GM23338 (cell line): ENCODE data around the gene UGT1A7. TPM values are rescaled to one million over a fixed set of nuclear protein-coding genes. Genes with fewer than 3 reads are reported as not detected.

Experiments used
- ATAC-seq: fragments of 200-7000 bp; cut with Tn5 transposase; 3 replicates; pipeline ENCODE4 v1.9.1; 2020
- DNase-seq: peaks from one replicate; pipeline ENCODE4 v3.0.0-alpha.2; 2015; ENCODE audit warnings: low spot score
- H2AFZ ChIP-seq: fragments of 200-600 bp; sonication (generic); 2 replicates; pipeline ENCODE4 v1.8.0; 2016; ENCODE audit warnings: antibody characterized with exemption, mild to moderate bottlenecking, moderate library complexity
- H3F3A ChIP-seq: fragments of 200-600 bp; sonication (generic); replicated peaks from 2 replicates; pipeline ENCODE4 v1.8.0; 2017; ENCODE audit warnings: antibody characterized with exemption, mixed run types, low read depth
- H3K27ac ChIP-seq: fragments of 200-600 bp; sonication (generic); 2 replicates; pipeline ENCODE4 v1.6.1; 2016; ENCODE audit warnings: low read depth
- H3K27me3 ChIP-seq: fragments of 200-600 bp; sonication (generic); 2 replicates; pipeline ENCODE4 v1.8.0; 2016; ENCODE audit warnings: mild to moderate bottlenecking, mixed run types, moderate library complexity; ENCODE audit not compliant: insufficient read depth
- H3K36me3 ChIP-seq: fragments of 200-600 bp; sonication (generic); 2 replicates; pipeline ENCODE4 v1.8.0; 2016; ENCODE audit warnings: mild to moderate bottlenecking; ENCODE audit not compliant: insufficient read depth
- H3K4me1 ChIP-seq: fragments of 200-600 bp; sonication (generic); 2 replicates; pipeline ENCODE4 v1.8.0; 2016; ENCODE audit warnings: mild to moderate bottlenecking, moderate library complexity; ENCODE audit not compliant: insufficient read depth
- H3K4me2 ChIP-seq: fragments of 200-600 bp; sonication (generic); 2 replicates; pipeline ENCODE4 v1.7.1; 2017; ENCODE audit warnings: mixed run types
- H3K4me3 ChIP-seq: fragments of 200-600 bp; sonication (generic); 2 replicates; pipeline ENCODE4 v1.6.1; 2016; ENCODE audit warnings: mixed run types
- H3K79me2 ChIP-seq: fragments of 200-600 bp; sonication (generic); replicated peaks from 2 replicates; pipeline ENCODE4 v1.8.0; 2017; ENCODE audit warnings: mild to moderate bottlenecking; ENCODE audit not compliant: insufficient read depth
- H3K9me2 ChIP-seq: fragments of 200-600 bp; sonication (generic); 2 replicates; pipeline ENCODE4 v1.8.0; 2017; ENCODE audit not compliant: insufficient read depth
- H4K20me1 ChIP-seq: fragments of 200-600 bp; sonication (generic); replicated peaks from 2 replicates; pipeline ENCODE4 v1.8.0; 2017; ENCODE audit warnings: mild to moderate bottlenecking; ENCODE audit not compliant: insufficient read depth
- H3K27ac Mint-ChIP-seq: 2 replicates; pipeline ENCODE4 v1.8.0; 2020; ENCODE audit warnings: inconsistent platforms, mild to moderate bottlenecking, moderate library complexity, mixed read lengths
- H3K27me3 Mint-ChIP-seq: 3 replicates; pipeline ENCODE4 v1.8.0; 2022; ENCODE audit warnings: low read depth, mild to moderate bottlenecking, moderate library complexity, mixed read lengths, inconsistent platforms; ENCODE audit not compliant: insufficient read depth, poor library complexity
- H3K36me3 Mint-ChIP-seq: 3 replicates; pipeline ENCODE4 v1.8.0; 2021; ENCODE audit warnings: low read depth, mild to moderate bottlenecking, inconsistent platforms, moderate library complexity, mixed read lengths
- H3K4me1 Mint-ChIP-seq: 3 replicates; pipeline ENCODE4 v1.8.0; 2020; ENCODE audit warnings: mild to moderate bottlenecking, inconsistent platforms, mixed read lengths
- H3K4me3 Mint-ChIP-seq: 3 replicates; pipeline ENCODE4 v1.8.0; 2021; ENCODE audit warnings: moderate library complexity, mild to moderate bottlenecking, inconsistent platforms, mixed read lengths
- H3K9me3 Mint-ChIP-seq: 3 replicates; pipeline ENCODE4 v1.8.0; 2020; ENCODE audit warnings: moderate library complexity, mild to moderate bottlenecking, inconsistent platforms, mixed read lengths
- CREB1 ChIP-seq: fragments of 250-450 bp; sonication (Bioruptor Pico); IDR thresholded peaks from 2 replicates; pipeline ENCODE4 v1.5.0; 2020; ENCODE audit warnings: low read depth, mild to moderate bottlenecking, moderate library complexity
- EZH2 ChIP-seq: fragments of 200-600 bp; sonication (generic); IDR thresholded peaks from one replicate; pipeline ENCODE4 v1.8.0; 2017; ENCODE audit warnings: antibody characterized with exemption, mild to moderate bottlenecking, low read depth; ENCODE audit not compliant: unreplicated experiment
- EZH2phosphoT487 ChIP-seq: fragments of 200-600 bp; sonication (generic); IDR thresholded peaks from one replicate; pipeline ENCODE4 v1.8.1; 2018; ENCODE audit warnings: antibody characterized with exemption; ENCODE audit not compliant: unreplicated experiment
- NANOG ChIP-seq: IDR thresholded peaks from 2 replicates; pipeline ENCODE4 v1.6.1; 2016; ENCODE audit warnings: antibody characterized with exemption, borderline replicate concordance
- POLR2AphosphoS5 ChIP-seq: IDR thresholded peaks from 2 replicates; pipeline ENCODE4 v1.6.1; 2016; ENCODE audit warnings: antibody characterized with exemption, low read depth
- STAT1 ChIP-seq: IDR thresholded peaks from one replicate; pipeline ENCODE4 v1.6.1; 2016; ENCODE audit warnings: antibody characterized with exemption; ENCODE audit not compliant: unreplicated experiment
- ZNF114 ChIP-seq: fragments of 250-450 bp; sonication (Bioruptor Pico); IDR thresholded peaks from 2 replicates; pipeline ENCODE4 v1.5.0; 2020; ENCODE audit warnings: mild to moderate bottlenecking, moderate library complexity
- ZNF331 ChIP-seq: fragments of 250-450 bp; sonication (Bioruptor Pico); IDR thresholded peaks from 2 replicates; pipeline ENCODE4 v1.5.0; 2020; ENCODE audit warnings: low read depth, mild to moderate bottlenecking, moderate library complexity
- polyA plus RNA-seq: library from polyadenylated mRNA; unstranded; fragments of >200 nt; fragmentation: Nextera tagmentation; extraction: Ambion mirVana; gene quantifications from 2 replicates; pipeline ENCODE4 v1.2.1, GENCODE V29; 2016
- total RNA-seq: library from RNA; depleted of rRNA; stranded (reverse); fragments of >200 nt; shearing (Covaris generic); gene quantifications from 2 replicates; pipeline ENCODE4 v1.2.3, GENCODE V29; 2014
- TF ChIP-seq, protein P1 (sequence below): IDR thresholded peaks from one replicate; pipeline ENCODE4 v1.6.1; 2018; ENCODE audit warnings: antibody characterized with exemption; ENCODE audit not compliant: unreplicated experiment
- TF ChIP-seq, protein P2 (sequence below), 2 experiments: fragments of 200-600 bp in 1 of 2; sonication (generic) in 1 of 2; conservative IDR thresholded peaks; 2 replicates each; pipeline versions ENCODE4 v1.5.1 to v1.6.1; 2016 to 2017; ENCODE audit warnings: antibody characterized with exemption in 2 of 2, low read depth in 2 of 2, mild to moderate bottlenecking in 2 of 2, moderate library complexity in 1 of 2

The UGT1A7 gene
- total and polyA plus RNA-seq, 2 experiments from 2014 or later, result not detected

- H3K27ac Mint-ChIP-seq, result no peak overlapping the region
- H3K9me3 Mint-ChIP-seq, result peaks cover 21% of the 10 kb centered on the region
- no peak overlapping the region for H3K4me3 Mint-ChIP-seq
- Histone ChIP-seq H3K27ac (no peak overlapping the region), H3K4me1 (no peaks in the 10 kb centered on the region), H3K4me2 (no peak overlapping the region), H3K36me3 (no peaks in the 10 kb centered on the region), H3F3A (no peaks in the 10 kb centered on the region), H3K9me2 (no peaks in the 10 kb centered on the region), H2AFZ (no peak overlapping the region), H4K20me1 (no peaks in the 10 kb centered on the region), H3K79me2 (no peaks in the 10 kb centered on the region), H3K4me3 (no peak overlapping the region), H3K27me3 (no peaks in the 10 kb centered on the region)
- H3K27me3 Mint-ChIP-seq, result peaks cover 3% of the 10 kb centered on the region
- ATAC-seq (no peak), DNase-seq (no peak)
- H3K36me3 Mint-ChIP-seq, result no peaks in the 10 kb centered on the region; the same call in 2 of the 3 replicates
- H3K4me1 Mint-ChIP-seq, result no peaks in the 10 kb centered on the region
- TF ChIP-seq ZNF114 (CRISPR knock-in tag) (no peak), EZH2phosphoT487 (no peak), NANOG (no peak)
- TF ChIP-seq, protein P1, sequence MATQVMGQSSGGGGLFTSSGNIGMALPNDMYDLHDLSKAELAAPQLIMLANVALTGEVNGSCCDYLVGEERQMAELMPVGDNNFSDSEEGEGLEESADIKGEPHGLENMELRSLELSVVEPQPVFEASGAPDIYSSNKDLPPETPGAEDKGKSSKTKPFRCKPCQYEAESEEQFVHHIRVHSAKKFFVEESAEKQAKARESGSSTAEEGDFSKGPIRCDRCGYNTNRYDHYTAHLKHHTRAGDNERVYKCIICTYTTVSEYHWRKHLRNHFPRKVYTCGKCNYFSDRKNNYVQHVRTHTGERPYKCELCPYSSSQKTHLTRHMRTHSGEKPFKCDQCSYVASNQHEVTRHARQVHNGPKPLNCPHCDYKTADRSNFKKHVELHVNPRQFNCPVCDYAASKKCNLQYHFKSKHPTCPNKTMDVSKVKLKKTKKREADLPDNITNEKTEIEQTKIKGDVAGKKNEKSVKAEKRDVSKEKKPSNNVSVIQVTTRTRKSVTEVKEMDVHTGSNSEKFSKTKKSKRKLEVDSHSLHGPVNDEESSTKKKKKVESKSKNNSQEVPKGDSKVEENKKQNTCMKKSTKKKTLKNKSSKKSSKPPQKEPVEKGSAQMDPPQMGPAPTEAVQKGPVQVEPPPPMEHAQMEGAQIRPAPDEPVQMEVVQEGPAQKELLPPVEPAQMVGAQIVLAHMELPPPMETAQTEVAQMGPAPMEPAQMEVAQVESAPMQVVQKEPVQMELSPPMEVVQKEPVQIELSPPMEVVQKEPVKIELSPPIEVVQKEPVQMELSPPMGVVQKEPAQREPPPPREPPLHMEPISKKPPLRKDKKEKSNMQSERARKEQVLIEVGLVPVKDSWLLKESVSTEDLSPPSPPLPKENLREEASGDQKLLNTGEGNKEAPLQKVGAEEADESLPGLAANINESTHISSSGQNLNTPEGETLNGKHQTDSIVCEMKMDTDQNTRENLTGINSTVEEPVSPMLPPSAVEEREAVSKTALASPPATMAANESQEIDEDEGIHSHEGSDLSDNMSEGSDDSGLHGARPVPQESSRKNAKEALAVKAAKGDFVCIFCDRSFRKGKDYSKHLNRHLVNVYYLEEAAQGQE, result no peak
- TF ChIP-seq, protein P2, sequence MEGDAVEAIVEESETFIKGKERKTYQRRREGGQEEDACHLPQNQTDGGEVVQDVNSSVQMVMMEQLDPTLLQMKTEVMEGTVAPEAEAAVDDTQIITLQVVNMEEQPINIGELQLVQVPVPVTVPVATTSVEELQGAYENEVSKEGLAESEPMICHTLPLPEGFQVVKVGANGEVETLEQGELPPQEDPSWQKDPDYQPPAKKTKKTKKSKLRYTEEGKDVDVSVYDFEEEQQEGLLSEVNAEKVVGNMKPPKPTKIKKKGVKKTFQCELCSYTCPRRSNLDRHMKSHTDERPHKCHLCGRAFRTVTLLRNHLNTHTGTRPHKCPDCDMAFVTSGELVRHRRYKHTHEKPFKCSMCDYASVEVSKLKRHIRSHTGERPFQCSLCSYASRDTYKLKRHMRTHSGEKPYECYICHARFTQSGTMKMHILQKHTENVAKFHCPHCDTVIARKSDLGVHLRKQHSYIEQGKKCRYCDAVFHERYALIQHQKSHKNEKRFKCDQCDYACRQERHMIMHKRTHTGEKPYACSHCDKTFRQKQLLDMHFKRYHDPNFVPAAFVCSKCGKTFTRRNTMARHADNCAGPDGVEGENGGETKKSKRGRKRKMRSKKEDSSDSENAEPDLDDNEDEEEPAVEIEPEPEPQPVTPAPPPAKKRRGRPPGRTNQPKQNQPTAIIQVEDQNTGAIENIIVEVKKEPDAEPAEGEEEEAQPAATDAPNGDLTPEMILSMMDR (conservative IDR thresholded peaks at IDR 0.05; ENCODE audit: low read depth in 2 of 2), result no peak
Measured at GRCh38 chr2:233798335-233799086, 116.8 kb downstream of the UGT1A7 start.

- H3K4me2 ChIP-seq, result no peak overlapping the region
- Mint-ChIP-seq H3K9me3 (peaks cover 21% of the 10 kb centered on the region), H3K4me1 (no peaks in the 10 kb centered on the region), H3K4me3 (no peak overlapping the region), H3K27me3 (peaks cover 3% of the 10 kb centered on the region), H3K27ac (no peak overlapping the region), H3K36me3 (no peaks in the 10 kb centered on the region; the same call in 2 of the 3 replicates)
- no peaks in the 10 kb centered on the region for H3K4me1 ChIP-seq
- DNase-seq (no peak), ATAC-seq (no peak)
- H3K79me2 ChIP-seq, result no peaks in the 10 kb centered on the region
- no peaks in the 10 kb centered on the region for H3K27me3 ChIP-seq
- no peaks in the 10 kb centered on the region for H4K20me1 ChIP-seq
- no peaks in the 10 kb centered on the region for H3F3A ChIP-seq
- no peak overlapping the region for H3K4me3 ChIP-seq
- no peaks in the 10 kb centered on the region for H3K9me2 ChIP-seq
- H2AFZ ChIP-seq, result no peak overlapping the region
- H3K27ac ChIP-seq, result no peak overlapping the region
- no peaks in the 10 kb centered on the region for H3K36me3 ChIP-seq
- TF ChIP-seq NANOG (no peak), EZH2phosphoT487 (no peak), STAT1 (no peak), CREB1 (CRISPR knock-in tag) (no peak), ZNF331 (no peak), POLR2AphosphoS5 (no peak), EZH2 (no peak)
- TF ChIP-seq, protein P1, result no peak
- TF ChIP-seq, protein P2 (conservative IDR thresholded peaks at IDR 0.05; ENCODE audit: low read depth in 2 of 2), result no peak
Measured at GRCh38 chr2:233799087-233799665, 117.5 kb downstream of the UGT1A7 start.
